GM12878 (cell line): ENCODE results near the gene MAD2L2. TPM values are rescaled to one million over a fixed set of nuclear protein-coding genes. Genes with fewer than 3 reads are reported as not detected.

Experiments
- ATAC-seq: fragments of 200-7000 bp; cut with Tn5 transposase; 3 replicates; pipeline ENCODE4 v1.9.1; 2020; ENCODE audit warnings: mild to moderate bottlenecking, moderate library complexity
- BruUV-seq: library from RNA; stranded (reverse); fragments of 400-500 nt; replicated peaks from 2 replicates; lab custom pipeline; 2021; lab: Mats Ljungman, UMichigan
- CTCF ChIA-PET: fragments of 300-600 bp; sonication (Branson Sonifier 250); formaldehyde crosslinking; extraction: SDS; loops from one replicate; lab custom pipeline; 2021; ENCODE audit warnings: inconsistent platforms; lab: Yijun Ruan, JAX
- POLR2A ChIA-PET: fragments of 350-600 bp; formaldehyde crosslinking; extraction: SDS; loops from one replicate; lab custom pipeline; 2021; ENCODE audit warnings: inconsistent platforms; lab: Charles Lee
- RAD21 ChIA-PET: fragments of 300-600 bp; sonication (Branson Sonifier 250); formaldehyde crosslinking; loops from one replicate; lab custom pipeline; 2023; ENCODE audit warnings: antibody characterized with exemption; ENCODE audit not compliant: unreplicated experiment; lab: Charles Lee
- SMC1A ChIA-PET: fragments of 300-600 bp; sonication (Branson Sonifier 250); formaldehyde crosslinking; loops from one replicate; lab custom pipeline; 2023; ENCODE audit not compliant: unreplicated experiment, uncharacterized antibody; lab: Charles Lee
- DNase-seq: peaks from one replicate; pipeline ENCODE4 v3.0.0-alpha.2; 2011; ENCODE audit warnings: low read depth, low spot score
- FAIRE-seq: peaks from 3 replicates; lab custom pipeline; 2011; peaks lifted over from hg19 to GRCh38; lab: Jason Lieb, UNC
- H2AFZ ChIP-seq: 2 replicates; pipeline ENCODE4 v1.6.0; 2011; ENCODE audit warnings: low read depth, low read length, control low read depth; ENCODE audit not compliant: control insufficient read depth
- H3K27ac ChIP-seq: 2 replicates; pipeline ENCODE4 v1.5.1; 2011; ENCODE audit warnings: control low read depth; ENCODE audit not compliant: control insufficient read depth, insufficient read depth
- H3K27me3 ChIP-seq, 2 experiments: replicated peaks in 1 of 2; 2 replicates each; pipeline versions ENCODE4 v1.6.0 to v1.6.1; 2011; ENCODE audit warnings: low read length in 1 of 2; ENCODE audit not compliant: control insufficient read depth in 2 of 2, insufficient read depth in 2 of 2
- H3K36me3 ChIP-seq, 2 experiments: 2 replicates each; pipeline ENCODE4 v1.5.1; 2011; ENCODE audit warnings: low read length in 1 of 2; ENCODE audit not compliant: control insufficient read depth in 2 of 2, insufficient read depth in 2 of 2
- H3K4me1 ChIP-seq: 2 replicates; pipeline ENCODE4 v1.6.1; 2011; ENCODE audit warnings: mild to moderate bottlenecking, low read length, moderate library complexity, mixed read lengths; ENCODE audit not compliant: control insufficient read depth, insufficient read depth
- H3K4me2 ChIP-seq: 2 replicates; pipeline ENCODE4 v1.6.0; 2011; ENCODE audit warnings: control low read depth; ENCODE audit not compliant: control insufficient read depth, insufficient read depth
- H3K4me3 ChIP-seq: fragments of 200-600 bp; sonication (generic); 2 replicates; pipeline ENCODE4 v1.5.1; 2016
- H3K79me2 ChIP-seq: 2 replicates; pipeline ENCODE4 v1.6.0; 2011; ENCODE audit warnings: low read length; ENCODE audit not compliant: control insufficient read depth, insufficient read depth
- H3K9ac ChIP-seq: 2 replicates; pipeline ENCODE4 v1.8.0; 2011; ENCODE audit warnings: low read length, control low read depth, mixed read lengths; ENCODE audit not compliant: control insufficient read depth, insufficient read depth
- H3K9me3 ChIP-seq: replicated peaks from 3 replicates; pipeline ENCODE4 v1.5.1; 2011; ENCODE audit warnings: mild to moderate bottlenecking, low read length; ENCODE audit not compliant: control insufficient read depth, insufficient read depth
- H4K20me1 ChIP-seq: 2 replicates; pipeline ENCODE4 v1.6.0; 2011; ENCODE audit not compliant: control insufficient read depth, insufficient read depth
- CEBPB ChIP-seq, 2 experiments: fragments of 150-350 bp in 1 of 2; IDR thresholded peaks; 2 replicates each; pipeline ENCODE4 v1.6.1; 2012 to 2014; ENCODE audit warnings: low read depth in 2 of 2, low read length in 2 of 2, borderline replicate concordance in 1 of 2, inconsistent platforms in 1 of 2
- KLF5 ChIP-seq: fragments of 450-650 bp; IDR thresholded peaks from 2 replicates; pipeline ENCODE4 v1.6.1; 2014; ENCODE audit warnings: mild to moderate bottlenecking; ENCODE audit not compliant: partially characterized antibody
- LARP7 ChIP-seq: fragments of 450-650 bp; IDR thresholded peaks from 2 replicates; pipeline ENCODE4 v1.6.1; 2017; ENCODE audit warnings: mild to moderate bottlenecking
- MEF2A ChIP-seq: IDR thresholded peaks from 2 replicates; pipeline ENCODE4 v1.6.1; 2011; ENCODE audit warnings: low read depth, mild to moderate bottlenecking, low read length, moderate library complexity; ENCODE audit not compliant: insufficient read depth
- NKRF ChIP-seq: fragments of 450-650 bp; conservative IDR thresholded peaks from 2 replicates; pipeline ENCODE4 v1.6.1; 2017; ENCODE audit warnings: mild to moderate bottlenecking, moderate library complexity
- YBX1 ChIP-seq: fragments of 450-650 bp; IDR thresholded peaks from 2 replicates; pipeline ENCODE4 v1.6.1; 2016; ENCODE audit warnings: antibody characterized with exemption
- ZBTB40 ChIP-seq: fragments of 450-650 bp; IDR thresholded peaks from 2 replicates; pipeline ENCODE4 v1.6.1; 2016; ENCODE audit warnings: mild to moderate bottlenecking, moderate library complexity, borderline replicate concordance
- WGBS: methylation state at CpG from one replicate; pipeline ENCODE4 v1.1.6; 2016; ENCODE audit warnings: low lambda C conversion rate; ENCODE audit not compliant: insufficient replicate concordance, insufficient coverage; ENCODE audit errors: missing lambda C conversion rate; 5-methylcytosine and 5-hydroxymethylcytosine counted together
- in situ Hi-C: fragments of 300-500 bp; cut with MboI; formaldehyde crosslinking; loops from 9 replicates; pipeline ENCODE4 v1.14.3; 2018; ENCODE audit warnings: mixed read lengths
- intact Hi-C: fragments of 100-400 bp; cut with micrococcal nuclease; formaldehyde crosslinking; loops from one replicate; pipeline ENCODE4 v1.14.2; 2022; ENCODE audit not compliant: unreplicated experiment
- polyA plus RNA-seq, 11 experiments: library from polyadenylated mRNA; depleted of rRNA in 4 of 11; unstranded in 6 of 11; stranded (reverse) in 5 of 11; fragments of >200 nt; fragmentation: Nextera tagmentation in 4 of 11; fragmentation: Illumina TruSeq in 1 of 11; extraction: Ambion mirVana in 4 of 11; extraction: Trizol in 1 of 11; gene quantifications; 1 replicate in 1 of 11; 2 replicates in 10 of 11; pipeline versions ENCODE4 v1.2.1 to v1.2.3, GENCODE V29; 2011 to 2016; ENCODE audit warnings: inconsistent platforms in 2 of 11, missing spikeins in 2 of 11, low read depth in 1 of 11
- total RNA-seq, 4 experiments: library from RNA; depleted of rRNA in 3 of 4; stranded (reverse); fragments of >200 nt in 3 of 4; fragmentation: Illumina TruSeq in 1 of 4; extraction: Trizol in 1 of 4; gene quantifications; 2 replicates each; pipeline versions ENCODE4 v1.2.1 to v1.2.3, GENCODE V29; 2013 to 2021

The MAD2L2 gene
- total and polyA plus RNA-seq, 10 of the 15 experiments (the other 5 are each of a cell fraction or from before 2014, with no cell fraction given): 3.5 to 95.0 (median 53.2) TPM

GRCh38 chr1:11684070-11684469 is 3.1 kb upstream of the MAD2L2 start (continued):
- TF ChIP-seq ZBTB40 (no peak), NKRF (no peak)

- Histone ChIP-seq H3K27me3 (no peaks in the 10 kb centered on the region; a peak in 1 of 4 replicates), H3K4me1 (no peaks in the 10 kb centered on the region), H3K9ac (no peak overlapping the region), H3K79me2 (peaks cover 2% of the 10 kb centered on the region), H3K9me3 (no peaks in the 10 kb centered on the region), H2AFZ (no peak overlapping the region), H3K4me2 (no peak overlapping the region), H3K27ac (no peak overlapping the region), H4K20me1 (no peaks in the 10 kb centered on the region; the same call in 1 of the 2 replicates), H3K4me3 (no peak overlapping the region), H3K36me3 (no peaks in the 10 kb centered on the region)
- ChIA-PET RAD21 (interaction anchor here (0.6 to 2.4 kb wide), 4 partner anchors 19 to 37 kb away, joined by 3 to 28 read pairs (median 4); partner anchors contain the start of gene FBXO6), CTCF (interaction anchor here (0.9 to 2.3 kb wide), 5 partner anchors 7 to 48 kb away, joined by 3 to 17 read pairs (median 3); partner anchors contain the start of gene FBXO6), POLR2A (interaction anchor here (0.5 to 2.5 kb wide), 4 partner anchors 20 to 123 kb away, joined by 3 to 14 read pairs (median 5); partner anchors contain the start of genes CLCN6, FBXO6 and MTHFR), SMC1A (interaction anchor here (1.0 to 2.3 kb wide), 2 partner anchors 12 to 19 kb away, joined by 4 to 17 read pairs; partner anchors contain the start of gene FBXO6)
- FAIRE-seq: no peak
- no TSS peak for BruUV-seq
- DNase-seq: no peak
- intact Hi-C loops: no loop called here
- WGBS: 40% methylated on average over 1 of the region's 1 CpG
- TF ChIP-seq KLF5 (no peak), CEBPB (IDR thresholded peaks at IDR 0.05; ENCODE audit: borderline replicate concordance in 1 of 2, low read depth in 2 of 2, low read length in 2 of 2) (no peak), YBX1 (no peak), MEF2A (no peak), LARP7 (no peak)
- TF ChIP-seq, all 136 proteins: peak for 0
- no peak for ATAC-seq
- in situ Hi-C loops: no loop called here
Observed at GRCh38 chr1:11682799-11683198, 1.9 kb upstream of the MAD2L2 start.
